Measurements from ENCODE around the gene BTAF1. TPM values are rescaled to one million over a fixed set of nuclear protein-coding genes. Genes with fewer than 3 reads are reported as not detected.

The BTAF1 gene
- total and polyA plus RNA-seq, 2 experiments from 2014 or later: 30.4 to 55.7 TPM

DNA sequence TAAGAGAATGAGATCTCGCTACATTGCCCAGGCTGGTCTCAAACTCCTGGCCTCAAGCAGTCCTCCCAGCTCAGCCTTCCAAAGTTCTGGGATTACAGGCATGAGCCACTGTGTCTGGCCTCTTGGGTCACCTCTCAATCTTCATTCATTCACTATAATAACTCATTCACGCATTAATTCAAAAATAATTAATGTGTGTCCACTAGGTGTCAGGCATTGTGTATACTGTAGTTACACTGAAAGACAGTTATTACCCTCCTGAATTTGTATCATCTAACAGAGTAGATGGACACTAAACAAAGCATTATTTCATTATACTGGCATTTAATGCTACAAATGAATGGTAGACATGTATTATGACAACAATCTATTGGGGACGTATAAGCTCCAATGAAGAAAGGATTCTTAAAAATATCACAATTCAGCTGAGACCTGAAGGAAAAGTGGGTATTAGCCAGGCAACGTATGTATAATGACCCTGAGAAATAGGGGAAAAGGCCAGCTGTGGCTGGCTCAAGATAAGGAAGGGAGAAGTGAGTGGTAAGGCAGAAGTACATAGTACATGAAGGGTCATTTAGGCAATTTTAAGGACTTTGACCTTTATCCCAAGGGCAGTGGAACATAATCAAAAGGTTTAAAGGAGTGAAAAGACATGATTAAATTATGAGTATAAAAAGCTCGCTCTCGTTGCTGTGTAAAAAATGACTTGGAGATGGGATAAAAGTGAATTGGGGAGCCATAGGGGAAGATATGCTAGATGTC, 150.7 kb downstream of the BTAF1 start:
- Mint-ChIP-seq H3K36me3 (ENCODE audit: low read depth) (no peaks in the 10 kb centered on the region), H3K27ac (no peak overlapping the region), H3K4me1 (peaks cover 9% of the 10 kb centered on the region), H3K9me3 (no peaks in the 10 kb centered on the region), H3K27me3 (ENCODE audit: insufficient read depth, low read depth, poor library complexity) (no peaks in the 10 kb centered on the region), H3K4me3 (no peak overlapping the region)
- DNase-seq (ENCODE audit: low spot score) (no peak), ATAC-seq (no peak)
- H3K4me2 ChIP-seq: no peak overlapping the region
- no peak overlapping the region for H3K27ac ChIP-seq (ENCODE audit: low read depth)
- no peaks in the 10 kb centered on the region for H3K79me2 ChIP-seq (replicated peaks; ENCODE audit: insufficient read depth)
- H3K9me2 ChIP-seq (ENCODE audit: insufficient read depth): no peaks in the 10 kb centered on the region
- H3K4me1 ChIP-seq (ENCODE audit: insufficient read depth): 0 out of 2 replicates have a peak, but pooled peaks cover 5% of the 10 kb centered on the region
- H3F3A ChIP-seq (replicated peaks; ENCODE audit: low read depth): no peaks in the 10 kb centered on the region
- no peaks in the 10 kb centered on the region for H3K36me3 ChIP-seq (ENCODE audit: insufficient read depth)
- H4K20me1 ChIP-seq (replicated peaks; ENCODE audit: insufficient read depth): no peaks in the 10 kb centered on the region
- TF ChIP-seq ZNF114 (CRISPR knock-in tag; IDR thresholded peaks at IDR 0.05) (no peak), ZNF331 (CRISPR knock-in tag; IDR thresholded peaks at IDR 0.05; ENCODE audit: low read depth) (no peak), CREB1 (CRISPR knock-in tag; IDR thresholded peaks at IDR 0.05; ENCODE audit: low read depth) (no peak), POLR2AphosphoS5 (IDR thresholded peaks at IDR 0.05; ENCODE audit: low read depth) (no peak), EZH2 (IDR thresholded peaks at IDR 0.05; ENCODE audit: low read depth, unreplicated experiment) (no peak), JUNB (IDR thresholded peaks at IDR 0.05; ENCODE audit: unreplicated experiment) (no peak)
- TF ChIP-seq, protein P1, sequence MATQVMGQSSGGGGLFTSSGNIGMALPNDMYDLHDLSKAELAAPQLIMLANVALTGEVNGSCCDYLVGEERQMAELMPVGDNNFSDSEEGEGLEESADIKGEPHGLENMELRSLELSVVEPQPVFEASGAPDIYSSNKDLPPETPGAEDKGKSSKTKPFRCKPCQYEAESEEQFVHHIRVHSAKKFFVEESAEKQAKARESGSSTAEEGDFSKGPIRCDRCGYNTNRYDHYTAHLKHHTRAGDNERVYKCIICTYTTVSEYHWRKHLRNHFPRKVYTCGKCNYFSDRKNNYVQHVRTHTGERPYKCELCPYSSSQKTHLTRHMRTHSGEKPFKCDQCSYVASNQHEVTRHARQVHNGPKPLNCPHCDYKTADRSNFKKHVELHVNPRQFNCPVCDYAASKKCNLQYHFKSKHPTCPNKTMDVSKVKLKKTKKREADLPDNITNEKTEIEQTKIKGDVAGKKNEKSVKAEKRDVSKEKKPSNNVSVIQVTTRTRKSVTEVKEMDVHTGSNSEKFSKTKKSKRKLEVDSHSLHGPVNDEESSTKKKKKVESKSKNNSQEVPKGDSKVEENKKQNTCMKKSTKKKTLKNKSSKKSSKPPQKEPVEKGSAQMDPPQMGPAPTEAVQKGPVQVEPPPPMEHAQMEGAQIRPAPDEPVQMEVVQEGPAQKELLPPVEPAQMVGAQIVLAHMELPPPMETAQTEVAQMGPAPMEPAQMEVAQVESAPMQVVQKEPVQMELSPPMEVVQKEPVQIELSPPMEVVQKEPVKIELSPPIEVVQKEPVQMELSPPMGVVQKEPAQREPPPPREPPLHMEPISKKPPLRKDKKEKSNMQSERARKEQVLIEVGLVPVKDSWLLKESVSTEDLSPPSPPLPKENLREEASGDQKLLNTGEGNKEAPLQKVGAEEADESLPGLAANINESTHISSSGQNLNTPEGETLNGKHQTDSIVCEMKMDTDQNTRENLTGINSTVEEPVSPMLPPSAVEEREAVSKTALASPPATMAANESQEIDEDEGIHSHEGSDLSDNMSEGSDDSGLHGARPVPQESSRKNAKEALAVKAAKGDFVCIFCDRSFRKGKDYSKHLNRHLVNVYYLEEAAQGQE (IDR thresholded peaks at IDR 0.05; ENCODE audit: unreplicated experiment): no peak
- no peak overlapping the region for H3K4me3 ChIP-seq
- no peak overlapping the region for H2AFZ ChIP-seq
- H3K27me3 ChIP-seq (ENCODE audit: insufficient read depth): no peaks in the 10 kb centered on the region

DNA sequence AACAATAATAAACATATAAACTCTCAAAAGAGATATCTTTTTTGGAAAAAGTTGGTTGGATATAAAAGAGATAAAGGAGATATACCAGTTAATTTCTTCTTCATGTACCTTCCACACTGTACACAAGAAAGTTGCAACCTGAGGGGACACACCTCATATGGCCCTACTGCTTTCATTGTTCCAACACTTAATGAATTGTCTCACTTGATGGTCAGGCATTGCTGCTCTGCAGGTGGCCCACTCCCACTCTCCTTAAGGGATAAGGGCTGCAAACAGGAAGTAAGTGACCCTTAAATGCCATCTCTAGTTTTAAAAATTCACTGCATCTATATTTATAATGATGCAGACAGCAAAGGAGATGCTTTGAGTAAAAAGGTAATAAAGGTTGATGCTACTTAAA, 152.3 kb downstream of the BTAF1 start:
- Histone ChIP-seq H3K27ac (ENCODE audit: low read depth) (no peak overlapping the region), H4K20me1 (replicated peaks; ENCODE audit: insufficient read depth) (no peaks in the 10 kb centered on the region; the same call in 1 of the 2 replicates), H3K9me2 (ENCODE audit: insufficient read depth) (no peaks in the 10 kb centered on the region), H3K36me3 (ENCODE audit: insufficient read depth) (no peaks in the 10 kb centered on the region), H2AFZ (no peak overlapping the region), H3K4me2 (no peak overlapping the region), H3F3A (replicated peaks; ENCODE audit: low read depth) (0 out of 2 replicates have a peak, but pooled peaks cover 1% of the 10 kb centered on the region), H3K79me2 (replicated peaks; ENCODE audit: insufficient read depth) (no peaks in the 10 kb centered on the region), H3K4me1 (ENCODE audit: insufficient read depth) (0 out of 2 replicates have a peak, but pooled peaks cover 5% of the 10 kb centered on the region), H3K27me3 (ENCODE audit: insufficient read depth) (no peaks in the 10 kb centered on the region), H3K4me3 (no peak overlapping the region)
- no peak for ATAC-seq
- Mint-ChIP-seq H3K27ac (no peak overlapping the region), H3K36me3 (ENCODE audit: low read depth) (no peaks in the 10 kb centered on the region), H3K9me3 (no peaks in the 10 kb centered on the region), H3K4me1 (peaks cover 9% of the 10 kb centered on the region), H3K4me3 (no peak overlapping the region), H3K27me3 (ENCODE audit: insufficient read depth, low read depth, poor library complexity) (no peaks in the 10 kb centered on the region)
- no peak for TF ChIP-seq EZH2phosphoT487 (IDR thresholded peaks at IDR 0.05; ENCODE audit: unreplicated experiment)
- TF ChIP-seq NANOG (IDR thresholded peaks at IDR 0.05; ENCODE audit: borderline replicate concordance): no peak
- TF ChIP-seq, protein P2, sequence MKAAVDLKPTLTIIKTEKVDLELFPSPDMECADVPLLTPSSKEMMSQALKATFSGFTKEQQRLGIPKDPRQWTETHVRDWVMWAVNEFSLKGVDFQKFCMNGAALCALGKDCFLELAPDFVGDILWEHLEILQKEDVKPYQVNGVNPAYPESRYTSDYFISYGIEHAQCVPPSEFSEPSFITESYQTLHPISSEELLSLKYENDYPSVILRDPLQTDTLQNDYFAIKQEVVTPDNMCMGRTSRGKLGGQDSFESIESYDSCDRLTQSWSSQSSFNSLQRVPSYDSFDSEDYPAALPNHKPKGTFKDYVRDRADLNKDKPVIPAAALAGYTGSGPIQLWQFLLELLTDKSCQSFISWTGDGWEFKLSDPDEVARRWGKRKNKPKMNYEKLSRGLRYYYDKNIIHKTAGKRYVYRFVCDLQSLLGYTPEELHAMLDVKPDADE (IDR thresholded peaks at IDR 0.05): no peak
- TF ChIP-seq EZH2 (IDR thresholded peaks at IDR 0.05; ENCODE audit: low read depth, unreplicated experiment): no peak
- no peak for TF ChIP-seq ZNF331 (CRISPR knock-in tag; IDR thresholded peaks at IDR 0.05; ENCODE audit: low read depth)
- TF ChIP-seq STAT1 (IDR thresholded peaks at IDR 0.05; ENCODE audit: unreplicated experiment): no peak
- TF ChIP-seq, protein P1 (IDR thresholded peaks at IDR 0.05; ENCODE audit: unreplicated experiment): no peak
- no peak for TF ChIP-seq ZNF114 (CRISPR knock-in tag; IDR thresholded peaks at IDR 0.05)
- no peak for DNase-seq (ENCODE audit: low spot score)

All from GM23338 (cell line).